Activated CD4-positive, alpha-beta T cell treated with anti-CD3 and anti-CD28 coated beads for 36 hours (primary cell): ENCODE data around the gene EPHX1. TPM values are rescaled to one million over a fixed set of nuclear protein-coding genes. Genes with fewer than 3 reads are reported as not detected.
A peak's percentile ranks its signal among the peaks of the same experiment; 100 is the strongest.
"Not testable (repeated sequence)": the region's sequence is repeated elsewhere in the genome, so short reads cannot be mapped to it uniquely, and the experiment has no call there.

Experiments used
- ATAC-seq: fragments of 200-7000 bp; cut with Tn5 transposase; one replicate; pipeline ENCODE4 v1.10.0; 2021; ENCODE audit warnings: mild to moderate bottlenecking, moderate library complexity
- CTCF ChIA-PET: fragments of 350-600 bp; sonication (Branson Sonifier 250); formaldehyde crosslinking; loops from one replicate; lab custom pipeline; 2021; ENCODE audit warnings: antibody characterized with exemption; lab: Charles Lee
- POLR2A ChIA-PET: fragments of 350-600 bp; sonication (Branson Sonifier 250); formaldehyde crosslinking; loops from one replicate; lab custom pipeline; 2021; ENCODE audit warnings: antibody characterized with exemption, inconsistent platforms; lab: Charles Lee
- DNase-seq: peaks from one replicate; pipeline ENCODE4 v3.0.0-alpha.2; 2020
- H3K27ac Mint-ChIP-seq: one replicate; pipeline ENCODE4 v1.8.0; 2021; ENCODE audit warnings: mixed read lengths
- H3K27me3 Mint-ChIP-seq: one replicate; pipeline ENCODE4 v1.8.0; 2021; ENCODE audit warnings: mixed read lengths
- H3K36me3 Mint-ChIP-seq: one replicate; pipeline ENCODE4 v1.8.0; 2021; ENCODE audit warnings: low read depth, mixed read lengths
- H3K4me1 Mint-ChIP-seq: one replicate; pipeline ENCODE4 v1.8.0; 2021; ENCODE audit warnings: mixed read lengths
- H3K4me3 Mint-ChIP-seq: one replicate; pipeline ENCODE4 v1.8.0; 2021; ENCODE audit warnings: mild to moderate bottlenecking, moderate library complexity, mixed read lengths
- H3K9me3 Mint-ChIP-seq: one replicate; pipeline ENCODE4 v1.8.0; 2021; ENCODE audit warnings: low read depth, mixed read lengths
- intact Hi-C, 2 experiments: fragments of 100-400 bp; cut with DNase I in 1 of 2; cut with micrococcal nuclease in 1 of 2; formaldehyde crosslinking; loops; one replicate each; pipeline versions ENCODE4 v1.14.2 to v1.15.1; 2022 to 2024; cut with DNase I, micrococcal nuclease
- total RNA-seq, 2 experiments: library from RNA; stranded (reverse); gene quantifications; one replicate each; pipeline ENCODE4 v1.2.3, GENCODE V29; 2021

Gene EPHX1
- total RNA-seq, 2 experiments from 2014 or later, result 2.5 to 2.6 TPM

DNA sequence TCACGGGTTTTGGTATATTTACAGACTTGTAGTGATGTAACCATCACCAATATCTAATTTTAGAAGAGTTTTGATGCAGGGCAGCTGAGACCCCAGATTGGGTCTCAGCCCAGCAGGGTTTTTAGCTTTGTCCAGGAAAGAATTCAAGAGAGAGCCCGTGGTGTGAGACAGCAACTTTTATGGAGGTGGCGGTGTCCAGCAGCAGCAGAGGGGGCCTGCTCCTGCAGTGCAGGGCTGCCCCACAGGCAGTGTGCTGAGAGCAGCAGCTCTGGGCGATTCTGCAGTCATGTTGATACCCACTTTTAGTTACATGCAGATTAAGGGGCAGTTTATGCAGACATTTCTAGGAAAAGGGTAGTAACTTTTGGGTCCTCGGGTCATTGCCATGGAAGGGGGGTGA is 1.8 kb upstream of the EPHX1 start:
- Mint-ChIP-seq H3K9me3 (no peaks in the 10 kb centered on the region), H3K27me3 (peaks cover 4% of the 10 kb centered on the region), H3K27ac (no peak overlapping the region), H3K4me1 (peaks cover 8% of the 10 kb centered on the region), H3K4me3 (no peak overlapping the region), H3K36me3 (no peaks in the 10 kb centered on the region)
- POLR2A ChIA-PET, result no interaction called here
- ATAC-seq (no peak), DNase-seq (no peak)
- CTCF ChIA-PET, result interaction anchor here (1.0 to 1.4 kb wide), 2 partner anchors 10 to 58 kb away, joined by 3 to 6 read pairs; no protein-coding TSS in a partner anchor
- intact Hi-C loops, result no loop called here

DNA sequence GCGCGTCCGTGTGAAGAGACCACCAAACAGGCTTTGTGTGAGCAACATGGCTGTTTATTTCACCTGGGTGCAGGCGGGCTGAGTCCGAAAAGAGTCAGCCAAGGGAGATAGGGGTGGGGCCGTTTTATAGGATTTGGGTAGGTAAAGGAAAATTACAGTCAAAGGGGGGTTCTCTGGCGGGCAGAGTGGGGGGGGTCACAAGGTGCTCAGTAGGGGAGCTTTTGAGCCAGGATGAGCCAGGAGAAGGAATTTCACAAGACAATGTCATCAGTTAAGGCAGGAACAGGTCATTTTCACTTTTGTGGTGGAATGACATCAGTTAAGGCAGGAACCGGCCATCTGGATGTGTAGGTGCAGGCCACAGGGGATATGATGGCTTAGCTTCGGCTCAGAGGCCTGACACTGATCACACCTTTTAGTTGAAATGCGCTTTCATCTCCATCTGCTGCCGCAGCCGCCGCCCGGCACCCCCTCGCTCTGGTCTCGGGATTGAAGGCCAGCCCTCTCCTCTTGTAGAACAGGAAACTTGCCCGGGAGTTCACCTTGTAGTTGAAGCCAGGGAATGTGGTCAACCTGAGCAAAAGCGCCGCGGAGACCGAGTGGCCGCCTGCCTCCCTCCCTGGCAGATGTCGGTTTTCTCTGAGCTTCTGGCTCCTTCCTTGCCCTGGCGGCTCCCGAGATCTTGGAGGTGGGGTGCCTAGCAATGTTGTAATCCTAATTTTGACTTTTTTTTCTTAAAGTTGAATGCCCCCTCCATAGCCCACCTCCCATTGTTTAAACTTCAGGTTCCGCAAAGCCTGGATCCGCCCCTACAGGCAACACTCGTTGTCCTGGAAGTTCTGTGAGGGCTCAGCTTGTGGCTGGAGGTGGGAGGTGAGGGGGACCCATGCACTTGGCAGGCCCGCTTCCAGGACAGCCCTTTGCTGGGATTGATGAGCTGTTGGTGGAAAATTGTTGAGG is 935 bp downstream of the EPHX1 start:
- H3K27me3 Mint-ChIP-seq, H3K36me3 Mint-ChIP-seq, H3K4me1 Mint-ChIP-seq, ATAC-seq, DNase-seq, H3K27ac Mint-ChIP-seq, H3K9me3 Mint-ChIP-seq: not testable (repeated sequence)
- ChIA-PET POLR2A (interaction anchor here (0.6 to 0.8 kb wide), 2 partner anchors 33 kb away, joined by 3 read pairs; partner anchors contain the start of gene SRP9), CTCF (interaction anchor here (0.7 to 1.1 kb wide), 4 partner anchors 15 to 1660 kb away, joined by 3 to 5 read pairs (median 3); partner anchors contain the start of gene PYCR2)
- peak overlapping the region; percentile 56 for H3K4me3 Mint-ChIP-seq
- intact Hi-C loops, result loop anchor here in 1 of 2 experiments (1.0 kb wide), 1 partner anchor 34 kb away; the partner anchor contains the start of gene SRP9

DNA sequence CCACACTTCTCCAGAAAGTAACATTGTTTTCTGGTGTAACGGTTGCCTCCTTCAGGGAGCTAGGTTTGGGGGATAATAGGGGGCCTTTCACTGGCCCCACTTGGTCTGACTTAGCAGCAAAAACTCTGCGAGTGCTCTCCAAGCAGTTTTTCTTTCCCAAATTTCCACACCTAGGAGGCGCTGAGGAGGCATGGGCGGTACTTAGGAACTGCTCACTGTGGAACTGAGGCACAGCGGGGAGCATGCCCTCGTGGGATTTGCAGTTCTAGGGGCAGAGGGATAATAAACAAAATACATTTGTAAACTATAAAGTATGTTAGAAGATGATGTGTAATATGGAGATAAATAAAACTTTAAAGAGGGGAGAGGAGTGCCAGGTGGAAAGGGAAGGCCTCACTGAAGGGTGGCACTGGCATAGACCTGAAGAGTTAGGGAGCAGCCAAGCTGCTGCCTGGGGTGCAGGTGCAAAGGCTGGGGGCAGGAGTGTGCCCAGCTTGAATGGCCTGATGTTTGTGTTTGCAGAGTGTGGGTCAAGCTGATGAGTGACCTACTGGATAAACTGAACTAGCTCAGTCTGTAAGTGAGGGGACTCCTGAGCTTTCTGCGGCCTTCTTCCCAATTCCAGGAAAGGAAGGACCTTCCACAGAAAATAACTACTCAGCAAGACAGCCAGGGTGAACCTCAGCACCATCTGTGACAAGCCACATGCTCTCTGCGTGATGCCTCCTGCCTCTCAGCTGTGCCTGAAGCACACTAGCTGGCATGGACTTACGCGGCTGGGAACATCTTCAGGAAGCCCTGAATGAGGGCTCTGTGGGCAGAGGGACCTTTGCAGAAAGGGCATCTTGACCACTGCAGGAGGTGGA is 1.9 kb downstream of the EPHX1 start:
- peaks cover 4% of the 10 kb centered on the region for H3K27me3 Mint-ChIP-seq
- H3K27ac Mint-ChIP-seq, result no peak overlapping the region
- H3K4me3 Mint-ChIP-seq, result no peak overlapping the region
- intact Hi-C loops, result no loop called here
- DNase-seq, result no peak
- no peaks in the 10 kb centered on the region for H3K36me3 Mint-ChIP-seq
- H3K4me1 Mint-ChIP-seq, result peaks cover 8% of the 10 kb centered on the region
- H3K9me3 Mint-ChIP-seq, result no peaks in the 10 kb centered on the region
- CTCF ChIA-PET, result interaction anchor here (0.6 to 1.1 kb wide), 4 partner anchors 14 to 1661 kb away, joined by 3 to 5 read pairs (median 3); partner anchors contain the start of gene SRP9
- POLR2A ChIA-PET, result no interaction called here
- ATAC-seq, result no peak

DNA sequence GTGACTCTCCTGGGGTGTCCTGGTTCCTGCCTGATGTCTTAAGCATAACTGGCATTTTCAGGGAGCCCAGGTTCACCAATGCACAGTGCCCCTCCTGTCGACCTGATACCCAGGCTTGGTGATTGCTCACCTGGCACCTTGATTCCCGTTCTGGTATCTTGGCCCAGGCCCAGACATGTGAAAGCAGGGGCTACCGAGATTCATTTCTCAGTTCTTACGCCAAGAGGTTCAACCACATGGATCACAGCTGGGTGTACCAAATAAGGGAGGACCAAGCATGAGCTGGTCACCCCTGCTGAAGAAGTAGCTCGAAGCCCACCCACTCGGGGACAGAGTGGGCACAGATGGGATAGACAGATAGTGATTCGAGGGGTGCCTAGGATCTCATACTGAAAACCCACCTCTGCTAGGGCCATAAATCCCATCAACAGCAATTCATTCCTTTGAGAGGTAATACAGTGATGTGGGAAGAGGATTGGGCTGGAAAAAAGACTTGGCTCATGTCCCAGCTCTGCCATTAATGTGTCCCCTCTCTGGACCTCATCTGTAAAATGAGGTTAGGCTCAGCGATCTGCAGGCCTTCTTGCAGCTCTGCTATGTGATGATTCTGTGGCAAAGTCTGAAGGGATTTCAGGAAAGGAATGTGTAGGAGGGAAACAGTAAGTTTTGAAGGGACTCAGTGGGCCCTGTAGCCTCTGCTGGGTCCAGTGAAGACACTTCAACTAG is 2.7 kb downstream of the EPHX1 start:
- Mint-ChIP-seq H3K4me3 (no peak overlapping the region), H3K27ac (no peak overlapping the region), H3K36me3 (no peaks in the 10 kb centered on the region), H3K27me3 (peaks cover 4% of the 10 kb centered on the region), H3K9me3 (no peaks in the 10 kb centered on the region), H3K4me1 (peaks cover 10% of the 10 kb centered on the region)
- ChIA-PET CTCF (interaction anchor here (0.6 to 1.4 kb wide), 2 partner anchors 35 to 334 kb away, joined by 3 read pairs; partner anchors contain the start of gene SRP9), POLR2A (no interaction called here)
- intact Hi-C loops, result no loop called here
- DNase-seq (no peak), ATAC-seq (no peak)

DNA sequence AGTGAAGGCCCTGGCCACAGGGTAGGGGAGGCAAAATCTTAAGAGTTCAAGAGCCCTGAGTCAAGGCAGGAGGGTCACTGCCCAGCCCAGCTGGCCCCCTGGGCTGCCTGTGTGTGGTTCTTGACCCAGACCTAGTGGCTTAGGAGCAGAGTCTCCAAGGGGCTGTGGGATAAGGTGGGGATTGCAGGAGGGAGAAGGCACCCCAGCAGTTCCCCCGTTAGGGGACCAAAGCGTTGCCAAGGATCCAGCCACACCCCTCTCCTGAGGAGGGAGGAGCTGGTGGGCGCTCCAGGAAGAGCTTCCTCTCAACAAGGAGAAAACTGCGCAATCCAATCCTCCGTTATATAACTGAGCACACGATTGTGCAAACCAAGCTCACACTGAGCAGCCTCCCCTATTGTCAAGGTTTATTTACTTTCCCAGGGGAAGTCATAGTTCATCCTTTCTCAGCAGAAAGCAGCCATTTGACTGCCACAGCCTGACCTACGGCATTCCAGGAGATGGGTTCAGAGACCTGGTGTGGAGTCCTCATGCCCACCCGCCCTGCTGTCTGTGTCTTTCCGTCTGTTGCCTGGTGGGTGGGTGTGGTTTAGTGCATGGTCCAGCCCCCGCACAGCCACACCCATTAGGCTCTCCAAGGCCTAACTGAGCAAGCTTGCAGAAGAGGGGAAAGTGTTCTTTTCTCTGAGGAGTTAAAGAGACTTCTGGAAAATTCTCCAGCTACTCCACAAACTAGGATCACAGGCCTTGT is 3.5 kb downstream of the EPHX1 start:
- H3K4me1 Mint-ChIP-seq, result peaks cover 12% of the 10 kb centered on the region
- ATAC-seq (no peak), DNase-seq (no peak)
- ChIA-PET CTCF (interaction anchor here (0.6 to 1.4 kb wide), 3 partner anchors 9 to 334 kb away, joined by 3 read pairs; no protein-coding TSS in a partner anchor), POLR2A (no interaction called here)
- H3K27me3 Mint-ChIP-seq, result peaks cover 4% of the 10 kb centered on the region
- H3K4me3 Mint-ChIP-seq, result no peak overlapping the region
- H3K9me3 Mint-ChIP-seq, result no peaks in the 10 kb centered on the region
- intact Hi-C loops, result no loop called here
- no peak overlapping the region for H3K27ac Mint-ChIP-seq
- H3K36me3 Mint-ChIP-seq, result no peaks in the 10 kb centered on the region

DNA sequence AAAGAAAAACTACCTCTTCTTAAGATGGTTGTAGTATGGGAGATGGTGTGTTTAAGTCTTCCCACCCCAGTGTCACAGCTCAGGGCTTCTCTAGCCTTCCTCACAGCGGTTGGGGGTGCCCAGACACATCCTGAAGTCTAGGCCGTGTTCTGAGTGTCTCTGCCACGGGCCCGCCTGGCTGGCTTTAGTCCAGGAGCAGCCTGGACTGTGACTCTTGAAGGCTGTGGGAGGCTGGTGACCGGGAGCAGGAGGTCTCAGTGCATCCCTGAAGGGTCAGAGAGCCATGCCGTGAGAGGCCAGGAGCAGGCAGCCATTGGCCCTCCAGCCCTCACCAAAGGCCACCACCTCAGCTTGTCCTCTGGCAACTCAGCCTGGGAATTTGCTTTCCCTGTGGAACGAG is 4.5 kb downstream of the EPHX1 start:
- ChIA-PET CTCF (interaction anchor here (1.4 kb wide), 1 partner anchor 335 kb away, joined by 3 read pairs; no protein-coding TSS in a partner anchor), POLR2A (no interaction called here)
- Mint-ChIP-seq H3K27ac (no peak overlapping the region), H3K4me1 (peaks cover 12% of the 10 kb centered on the region), H3K4me3 (no peak overlapping the region), H3K27me3 (peaks cover 4% of the 10 kb centered on the region), H3K36me3 (no peaks in the 10 kb centered on the region), H3K9me3 (no peaks in the 10 kb centered on the region)
- intact Hi-C loops, result no loop called here
- no peak for DNase-seq
- ATAC-seq, result no peak

DNA sequence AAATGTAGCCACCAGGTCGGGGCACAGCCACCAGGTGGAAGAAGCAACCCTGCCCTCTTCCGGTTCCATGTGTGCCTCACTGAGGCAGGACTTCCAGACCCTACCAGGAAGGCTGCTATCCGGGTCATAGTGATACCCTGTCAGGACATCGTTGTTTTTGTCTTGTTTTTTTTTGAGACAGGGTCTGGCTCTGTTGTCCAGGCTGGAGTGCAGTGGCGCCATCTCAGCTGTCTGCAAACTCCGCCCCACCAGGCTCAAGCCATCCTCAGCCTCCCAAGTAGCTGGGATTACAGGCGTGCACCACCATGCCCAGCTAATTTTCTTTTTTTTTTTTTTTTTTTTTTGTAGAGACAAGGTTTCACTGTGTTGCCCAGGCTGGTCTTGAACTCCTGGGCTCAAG is 5.2 kb downstream of the EPHX1 start:
- POLR2A ChIA-PET, H3K4me3 Mint-ChIP-seq, H3K36me3 Mint-ChIP-seq, H3K27me3 Mint-ChIP-seq, H3K27ac Mint-ChIP-seq, DNase-seq, H3K9me3 Mint-ChIP-seq, CTCF ChIA-PET, intact Hi-C loops, H3K4me1 Mint-ChIP-seq, ATAC-seq: not testable (repeated sequence)

DNA sequence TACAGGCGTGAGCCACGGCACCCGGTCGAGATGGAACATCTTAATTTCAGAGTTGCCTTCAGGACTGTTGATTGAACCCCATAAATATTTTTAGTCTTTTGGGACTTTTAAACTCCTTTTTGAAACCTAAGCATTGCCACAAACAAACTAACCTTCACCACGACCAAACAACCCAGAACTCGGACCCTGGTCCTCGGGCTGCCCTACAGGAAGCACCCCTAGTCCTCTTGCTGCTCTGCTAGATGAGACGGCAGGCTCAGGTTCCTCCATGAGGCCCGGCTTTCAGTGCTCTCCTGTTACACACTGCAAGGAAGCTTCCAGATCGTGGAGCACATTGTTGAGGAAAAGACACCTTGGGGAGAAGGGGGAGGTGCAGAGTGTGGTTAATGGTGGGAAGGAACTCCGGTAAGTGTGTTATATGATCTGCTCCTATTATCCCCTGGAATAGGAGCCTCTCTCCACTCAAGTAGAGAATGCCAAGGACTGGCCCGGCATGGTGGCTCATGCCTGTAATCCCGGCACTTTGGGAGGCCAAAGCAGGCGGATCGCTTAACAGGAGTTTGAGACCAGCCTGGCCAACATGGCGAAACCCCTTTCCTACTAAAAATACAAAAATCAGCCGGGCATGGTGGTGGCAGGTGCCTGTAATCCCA is 5.7 kb downstream of the EPHX1 start:
- ATAC-seq, result no peak
- Mint-ChIP-seq H3K4me1 (peaks cover 3% of the 10 kb centered on the region), H3K4me3 (no peak overlapping the region), H3K27me3 (peaks cover 2% of the 10 kb centered on the region), H3K9me3 (no peaks in the 10 kb centered on the region), H3K27ac (no peak overlapping the region), H3K36me3 (no peaks in the 10 kb centered on the region)
- POLR2A ChIA-PET, result no interaction called here
- intact Hi-C loops, result no loop called here
- CTCF ChIA-PET, result interaction anchor here (0.6 to 0.7 kb wide), 2 partner anchors 121 to 804 kb away, joined by 3 read pairs; no protein-coding TSS in a partner anchor
- DNase-seq, result no peak

DNA sequence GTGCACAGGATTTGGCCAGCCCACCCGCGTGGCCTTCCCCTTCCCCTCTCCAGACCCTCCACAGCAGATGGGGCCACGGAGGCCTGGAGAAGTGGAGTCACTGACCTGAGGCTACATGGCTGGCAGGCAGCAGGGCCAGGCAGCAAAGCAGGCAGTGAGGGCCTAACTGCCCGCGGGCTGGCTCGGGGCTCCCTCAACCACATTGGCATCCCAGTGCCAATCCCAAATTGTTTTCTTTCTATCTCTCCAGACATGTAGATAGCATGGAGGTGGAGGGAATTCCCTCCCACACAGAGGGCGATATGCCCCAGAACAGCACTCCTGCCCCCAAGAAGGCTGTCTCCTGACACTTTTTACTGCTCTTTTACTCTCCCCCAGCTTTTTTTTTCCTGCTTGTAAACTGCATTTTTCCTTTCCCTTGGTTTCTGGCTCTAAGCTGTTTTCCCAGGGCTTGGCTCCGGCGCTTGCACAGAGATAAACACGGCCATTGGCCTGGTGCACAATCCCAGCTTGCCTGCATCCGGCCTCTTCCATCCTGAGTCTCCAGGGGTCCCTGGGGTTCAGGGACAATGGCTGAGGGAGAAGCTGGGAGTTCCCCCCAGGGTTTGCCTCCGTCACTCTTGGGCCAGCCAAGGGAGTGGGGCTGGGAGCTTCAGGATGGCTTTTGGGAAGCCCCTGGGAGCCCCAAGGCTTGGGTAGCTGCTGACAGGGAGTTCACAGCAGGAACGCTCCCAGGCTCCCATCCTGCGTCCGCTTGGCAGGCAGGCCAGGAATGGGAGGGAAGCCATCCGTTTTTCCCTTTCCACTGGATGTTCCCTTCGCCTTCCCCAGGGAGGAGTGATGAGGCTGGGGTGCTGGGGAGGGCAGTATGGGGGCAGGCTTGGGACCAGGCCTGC is 7.0 kb downstream of the EPHX1 start:
- H3K9me3 Mint-ChIP-seq, result no peaks in the 10 kb centered on the region
- POLR2A ChIA-PET, result no interaction called here
- ATAC-seq (no peak), DNase-seq (no peak)
- peaks cover 3% of the 10 kb centered on the region for H3K4me1 Mint-ChIP-seq
- CTCF ChIA-PET, result interaction anchor here (0.6 kb wide), 1 partner anchor 120 kb away, joined by 3 read pairs; no protein-coding TSS in a partner anchor
- intact Hi-C loops, result no loop called here
- H3K36me3 Mint-ChIP-seq, result no peaks in the 10 kb centered on the region
- H3K4me3 Mint-ChIP-seq, result no peak overlapping the region
- H3K27me3 Mint-ChIP-seq, result no peaks in the 10 kb centered on the region
- H3K27ac Mint-ChIP-seq, result no peak overlapping the region
